GM23338 (cell line): ENCODE measurements around the gene SV2A. TPM values are rescaled to one million over a fixed set of nuclear protein-coding genes. Genes with fewer than 3 reads are reported as not detected.
A peak's percentile ranks its signal among the peaks of the same experiment; 100 is the strongest.

ENCODE experiments used
- ATAC-seq: fragments of 200-7000 bp; cut with Tn5 transposase; 3 replicates; pipeline ENCODE4 v1.9.1; 2020
- DNase-seq: peaks from one replicate; pipeline ENCODE4 v3.0.0-alpha.2; 2015; ENCODE audit warnings: low spot score
- H2AFZ ChIP-seq: fragments of 200-600 bp; sonication (generic); 2 replicates; pipeline ENCODE4 v1.8.0; 2016; ENCODE audit warnings: antibody characterized with exemption, mild to moderate bottlenecking, moderate library complexity
- H3F3A ChIP-seq: fragments of 200-600 bp; sonication (generic); replicated peaks from 2 replicates; pipeline ENCODE4 v1.8.0; 2017; ENCODE audit warnings: antibody characterized with exemption, mixed run types, low read depth
- H3K27ac ChIP-seq: fragments of 200-600 bp; sonication (generic); 2 replicates; pipeline ENCODE4 v1.6.1; 2016; ENCODE audit warnings: low read depth
- H3K27me3 ChIP-seq: fragments of 200-600 bp; sonication (generic); 2 replicates; pipeline ENCODE4 v1.8.0; 2016; ENCODE audit warnings: mild to moderate bottlenecking, mixed run types, moderate library complexity; ENCODE audit not compliant: insufficient read depth
- H3K36me3 ChIP-seq: fragments of 200-600 bp; sonication (generic); 2 replicates; pipeline ENCODE4 v1.8.0; 2016; ENCODE audit warnings: mild to moderate bottlenecking; ENCODE audit not compliant: insufficient read depth
- H3K4me1 ChIP-seq: fragments of 200-600 bp; sonication (generic); 2 replicates; pipeline ENCODE4 v1.8.0; 2016; ENCODE audit warnings: mild to moderate bottlenecking, moderate library complexity; ENCODE audit not compliant: insufficient read depth
- H3K4me2 ChIP-seq: fragments of 200-600 bp; sonication (generic); 2 replicates; pipeline ENCODE4 v1.7.1; 2017; ENCODE audit warnings: mixed run types
- H3K4me3 ChIP-seq: fragments of 200-600 bp; sonication (generic); 2 replicates; pipeline ENCODE4 v1.6.1; 2016; ENCODE audit warnings: mixed run types
- H3K79me2 ChIP-seq: fragments of 200-600 bp; sonication (generic); replicated peaks from 2 replicates; pipeline ENCODE4 v1.8.0; 2017; ENCODE audit warnings: mild to moderate bottlenecking; ENCODE audit not compliant: insufficient read depth
- H3K9me2 ChIP-seq: fragments of 200-600 bp; sonication (generic); 2 replicates; pipeline ENCODE4 v1.8.0; 2017; ENCODE audit not compliant: insufficient read depth
- H4K20me1 ChIP-seq: fragments of 200-600 bp; sonication (generic); replicated peaks from 2 replicates; pipeline ENCODE4 v1.8.0; 2017; ENCODE audit warnings: mild to moderate bottlenecking; ENCODE audit not compliant: insufficient read depth
- H3K27ac Mint-ChIP-seq: 2 replicates; pipeline ENCODE4 v1.8.0; 2020; ENCODE audit warnings: inconsistent platforms, mild to moderate bottlenecking, moderate library complexity, mixed read lengths
- H3K27me3 Mint-ChIP-seq: 3 replicates; pipeline ENCODE4 v1.8.0; 2022; ENCODE audit warnings: low read depth, mild to moderate bottlenecking, moderate library complexity, mixed read lengths, inconsistent platforms; ENCODE audit not compliant: insufficient read depth, poor library complexity
- H3K36me3 Mint-ChIP-seq: 3 replicates; pipeline ENCODE4 v1.8.0; 2021; ENCODE audit warnings: low read depth, mild to moderate bottlenecking, inconsistent platforms, moderate library complexity, mixed read lengths
- H3K4me1 Mint-ChIP-seq: 3 replicates; pipeline ENCODE4 v1.8.0; 2020; ENCODE audit warnings: mild to moderate bottlenecking, inconsistent platforms, mixed read lengths
- H3K4me3 Mint-ChIP-seq: 3 replicates; pipeline ENCODE4 v1.8.0; 2021; ENCODE audit warnings: moderate library complexity, mild to moderate bottlenecking, inconsistent platforms, mixed read lengths
- H3K9me3 Mint-ChIP-seq: 3 replicates; pipeline ENCODE4 v1.8.0; 2020; ENCODE audit warnings: moderate library complexity, mild to moderate bottlenecking, inconsistent platforms, mixed read lengths
- CREB1 ChIP-seq: fragments of 250-450 bp; sonication (Bioruptor Pico); IDR thresholded peaks from 2 replicates; pipeline ENCODE4 v1.5.0; 2020; ENCODE audit warnings: low read depth, mild to moderate bottlenecking, moderate library complexity
- CTCF ChIP-seq, 2 experiments: fragments of 200-600 bp in 1 of 2; sonication (generic) in 1 of 2; conservative IDR thresholded peaks; 2 replicates each; pipeline versions ENCODE4 v1.5.1 to v1.6.1; 2016 to 2017; ENCODE audit warnings: antibody characterized with exemption in 2 of 2, low read depth in 2 of 2, mild to moderate bottlenecking in 2 of 2, moderate library complexity in 1 of 2
- ETS1 ChIP-seq: IDR thresholded peaks from 2 replicates; pipeline ENCODE4 v1.6.1; 2016; ENCODE audit warnings: antibody characterized with exemption
- EZH2 ChIP-seq: fragments of 200-600 bp; sonication (generic); IDR thresholded peaks from one replicate; pipeline ENCODE4 v1.8.0; 2017; ENCODE audit warnings: antibody characterized with exemption, mild to moderate bottlenecking, low read depth; ENCODE audit not compliant: unreplicated experiment
- EZH2phosphoT487 ChIP-seq: fragments of 200-600 bp; sonication (generic); IDR thresholded peaks from one replicate; pipeline ENCODE4 v1.8.1; 2018; ENCODE audit warnings: antibody characterized with exemption; ENCODE audit not compliant: unreplicated experiment
- JUNB ChIP-seq: IDR thresholded peaks from one replicate; pipeline ENCODE4 v1.6.1; 2016; ENCODE audit warnings: antibody characterized with exemption; ENCODE audit not compliant: unreplicated experiment
- NANOG ChIP-seq: IDR thresholded peaks from 2 replicates; pipeline ENCODE4 v1.6.1; 2016; ENCODE audit warnings: antibody characterized with exemption, borderline replicate concordance
- POLR2AphosphoS5 ChIP-seq: IDR thresholded peaks from 2 replicates; pipeline ENCODE4 v1.6.1; 2016; ENCODE audit warnings: antibody characterized with exemption, low read depth
- REST ChIP-seq: IDR thresholded peaks from one replicate; pipeline ENCODE4 v1.6.1; 2018; ENCODE audit warnings: antibody characterized with exemption; ENCODE audit not compliant: unreplicated experiment
- STAT1 ChIP-seq: IDR thresholded peaks from one replicate; pipeline ENCODE4 v1.6.1; 2016; ENCODE audit warnings: antibody characterized with exemption; ENCODE audit not compliant: unreplicated experiment
- ZNF114 ChIP-seq: fragments of 250-450 bp; sonication (Bioruptor Pico); IDR thresholded peaks from 2 replicates; pipeline ENCODE4 v1.5.0; 2020; ENCODE audit warnings: mild to moderate bottlenecking, moderate library complexity
- ZNF331 ChIP-seq: fragments of 250-450 bp; sonication (Bioruptor Pico); IDR thresholded peaks from 2 replicates; pipeline ENCODE4 v1.5.0; 2020; ENCODE audit warnings: low read depth, mild to moderate bottlenecking, moderate library complexity
- ZNF462 ChIP-seq: fragments of 250-450 bp; sonication (Bioruptor Pico); IDR thresholded peaks from 2 replicates; pipeline ENCODE4 v1.5.0; 2020; ENCODE audit warnings: mild to moderate bottlenecking, moderate library complexity
- polyA plus RNA-seq: library from polyadenylated mRNA; unstranded; fragments of >200 nt; fragmentation: Nextera tagmentation; extraction: Ambion mirVana; gene quantifications from 2 replicates; pipeline ENCODE4 v1.2.1, GENCODE V29; 2016
- total RNA-seq: library from RNA; depleted of rRNA; stranded (reverse); fragments of >200 nt; shearing (Covaris generic); gene quantifications from 2 replicates; pipeline ENCODE4 v1.2.3, GENCODE V29; 2014

Gene SV2A
- total and polyA plus RNA-seq, 2 experiments from 2014 or later, result 17.8 to 41.7 TPM

- no peaks in the 10 kb centered on the region for H3K9me2 ChIP-seq
- Mint-ChIP-seq H3K36me3 (no peaks in the 10 kb centered on the region), H3K4me3 (no peak overlapping the region), H3K4me1 (peaks cover 7% of the 10 kb centered on the region; the same call in 2 of the 3 replicates), H3K27ac (no peak overlapping the region), H3K9me3 (no peaks in the 10 kb centered on the region), H3K27me3 (peaks cover 3% of the 10 kb centered on the region)
- peaks cover 12% of the 10 kb centered on the region; the same call in 1 of the 2 replicates for H3F3A ChIP-seq
- H3K4me2 ChIP-seq, result peak overlapping the region; percentile 79
- H2AFZ ChIP-seq, result 0 out of 2 replicates have a peak overlapping the region, but pooled peaks have one; percentile 11
- H3K27ac ChIP-seq, result peak overlapping the region; percentile 98
- H3K36me3 ChIP-seq, result no peaks in the 10 kb centered on the region
- 0 out of 2 replicates have a peak, but pooled peaks cover 7% of the 10 kb centered on the region for H3K79me2 ChIP-seq
- H3K27me3 ChIP-seq, result no peaks in the 10 kb centered on the region
- H3K4me1 ChIP-seq, result peaks cover 3% of the 10 kb centered on the region; the same call in 1 of the 2 replicates
- H3K4me3 ChIP-seq, result peak overlapping the region; percentile 81
- H4K20me1 ChIP-seq, result no peaks in the 10 kb centered on the region
- ATAC-seq (peak; percentile 16), DNase-seq (peak; percentile 97)
- TF ChIP-seq CREB1 (CRISPR knock-in tag), result peak; percentile 56
- TF ChIP-seq ETS1, result 0 out of 2 replicates have a peak, but pooled peaks have one; percentile 27
- no peak for TF ChIP-seq POLR2AphosphoS5
- TF ChIP-seq EZH2, result no peak
- no peak for TF ChIP-seq ZNF114 (CRISPR knock-in tag)
- no peak for TF ChIP-seq NANOG
- peak; percentile 64 to 73 for TF ChIP-seq CTCF (conservative IDR thresholded peaks at IDR 0.05; ENCODE audit: low read depth in 2 of 2)
- TF ChIP-seq JUNB, result no peak
- no peak for TF ChIP-seq STAT1
- TF ChIP-seq REST, result no peak
- no peak for TF ChIP-seq ZNF462
- no peak for TF ChIP-seq EZH2phosphoT487
- TF ChIP-seq ZNF331 (CRISPR knock-in tag), result no peak
Measured at GRCh38 chr1:149888247-149888998, 29.2 kb downstream of the SV2A start.
